Mesenchymal stem cell (in vitro differentiated cells and primary cell): Measurements from ENCODE around the gene CNTRL.
A peak's percentile ranks its signal among the peaks of the same experiment; 100 is the strongest.

Source experiments
- DNase-seq: peaks from one replicate; pipeline ENCODE4 v3.0.0-alpha.2; 2013
- H2AFZ ChIP-seq: one replicate; pipeline ENCODE4 v1.6.1; 2013; ENCODE audit warnings: low read depth, mild to moderate bottlenecking, control low read depth, inconsistent platforms, low read length, moderate library complexity
- H2AK5ac ChIP-seq: 2 replicates; pipeline ENCODE4 v1.6.1; 2013; ENCODE audit warnings: low read length, moderate library complexity, mild to moderate bottlenecking, inconsistent platforms; ENCODE audit not compliant: severe bottlenecking
- H2BK120ac ChIP-seq: one replicate; pipeline ENCODE4 v1.6.1; 2013; ENCODE audit warnings: low read depth, mild to moderate bottlenecking, inconsistent platforms, low read length, moderate library complexity
- H2BK12ac ChIP-seq, 2 experiments: one replicate each; pipeline ENCODE4 v1.6.1; 2013; ENCODE audit warnings: inconsistent platforms in 2 of 2, low read length in 2 of 2, mild to moderate bottlenecking in 2 of 2, moderate library complexity in 2 of 2, control low read depth in 1 of 2
- H2BK15ac ChIP-seq: one replicate; pipeline ENCODE4 v1.6.1; 2013; ENCODE audit warnings: mild to moderate bottlenecking, low read depth, inconsistent platforms; ENCODE audit not compliant: poor library complexity, severe bottlenecking
- H2BK5ac ChIP-seq: 2 replicates; pipeline ENCODE4 v1.6.1; 2013; ENCODE audit warnings: low read depth, mild to moderate bottlenecking, low read length, control low read depth, inconsistent platforms; ENCODE audit not compliant: poor library complexity, severe bottlenecking
- H3K14ac ChIP-seq, 2 experiments: one replicate each; pipeline ENCODE4 v1.6.1; 2013; ENCODE audit warnings: inconsistent platforms in 2 of 2, low read length in 2 of 2, control low read depth in 1 of 2, mild to moderate bottlenecking in 1 of 2, moderate library complexity in 1 of 2
- H3K18ac ChIP-seq, 2 experiments: one replicate each; pipeline ENCODE4 v1.6.1; 2013; ENCODE audit warnings: inconsistent platforms in 2 of 2, low read length in 2 of 2, control low read depth in 1 of 2, low read depth in 1 of 2, mild to moderate bottlenecking in 1 of 2
- H3K23ac ChIP-seq, 2 experiments: one replicate each; pipeline ENCODE4 v1.6.1; 2013; ENCODE audit warnings: inconsistent platforms in 2 of 2, low read length in 2 of 2, mild to moderate bottlenecking in 2 of 2, moderate library complexity in 2 of 2, control low read depth in 1 of 2
- H3K27ac ChIP-seq: 2 replicates; pipeline ENCODE4 v1.5.1; 2013; ENCODE audit warnings: mild to moderate bottlenecking, moderate library complexity, low read length, control low read depth, inconsistent platforms; ENCODE audit not compliant: poor library complexity, severe bottlenecking
- H3K27me3 ChIP-seq, 2 experiments: 2 replicates each; pipeline versions ENCODE4 v1.6.1 to v1.7.0; 2013; ENCODE audit warnings: low read length in 2 of 2, mild to moderate bottlenecking in 2 of 2, moderate library complexity in 2 of 2, control low read depth in 1 of 2, inconsistent platforms in 1 of 2; ENCODE audit not compliant: control insufficient read depth in 1 of 2, insufficient read depth in 1 of 2
- H3K36me3 ChIP-seq, 2 experiments: 2 replicates each; pipeline versions ENCODE4 v1.6.1 to v1.7.0; 2013; ENCODE audit warnings: low read length in 2 of 2, control low read depth in 1 of 2, inconsistent platforms in 1 of 2, low read depth in 1 of 2, mild to moderate bottlenecking in 1 of 2; ENCODE audit not compliant: insufficient read depth in 2 of 2, control insufficient read depth in 1 of 2
- H3K4ac ChIP-seq, 2 experiments: one replicate each; pipeline ENCODE4 v1.6.1; 2013; ENCODE audit warnings: inconsistent platforms in 2 of 2, low read length in 2 of 2, mild to moderate bottlenecking in 2 of 2, moderate library complexity in 2 of 2, control low read depth in 1 of 2, low read depth in 1 of 2
- H3K4me1 ChIP-seq: 2 replicates; pipeline ENCODE4 v1.6.1; 2013; ENCODE audit warnings: low read depth, low read length, control low read depth; ENCODE audit not compliant: control insufficient read depth, insufficient read depth
- H3K4me2 ChIP-seq: 2 replicates; pipeline ENCODE4 v1.6.1; 2013; ENCODE audit warnings: low read length, mild to moderate bottlenecking, inconsistent platforms; ENCODE audit not compliant: poor library complexity, severe bottlenecking
- H3K4me3 ChIP-seq, 2 experiments: 2 replicates each; pipeline versions ENCODE4 v1.5.1 to v1.7.0; 2013; ENCODE audit warnings: low read length in 2 of 2, mild to moderate bottlenecking in 2 of 2, control low read depth in 1 of 2, low read depth in 1 of 2; ENCODE audit not compliant: insufficient read depth in 1 of 2
- H3K79me1 ChIP-seq: replicated peaks from 2 replicates; pipeline ENCODE4 v1.6.1; 2013; ENCODE audit warnings: mild to moderate bottlenecking, control low read depth, low read length, inconsistent platforms; ENCODE audit not compliant: poor library complexity, severe bottlenecking
- H3K9ac ChIP-seq: 2 replicates; pipeline ENCODE4 v1.7.0; 2013; ENCODE audit warnings: mild to moderate bottlenecking, low read length, moderate library complexity
- H3K9me3 ChIP-seq: 2 replicates; pipeline ENCODE4 v1.7.0; 2013; ENCODE audit warnings: mild to moderate bottlenecking, low read length; ENCODE audit not compliant: control insufficient read depth
- H4K8ac ChIP-seq: one replicate; pipeline ENCODE4 v1.6.1; 2013; ENCODE audit warnings: inconsistent platforms, mild to moderate bottlenecking, low read length, moderate library complexity
- H4K91ac ChIP-seq: one replicate; pipeline ENCODE4 v1.6.1; 2013; ENCODE audit warnings: mild to moderate bottlenecking, low read length, inconsistent platforms
- WGBS: methylation state at CpG from one replicate; pipeline ENCODE4 v1.1.7; 2013; ENCODE audit warnings: mixed read lengths; 5-methylcytosine and 5-hydroxymethylcytosine counted together

Gene CNTRL

GRCh38 chr9:121059513-121059912 lies 15.2 kb upstream of the CNTRL start:
- Histone ChIP-seq H3K27ac (no peak overlapping the region), H3K27me3 (no peaks in the 10 kb centered on the region), H4K91ac (no peak overlapping the region), H3K4me3 (no peak overlapping the region), H3K9me3 (peaks cover 10% of the 10 kb centered on the region), H2AFZ (no peak overlapping the region), H2BK5ac (no peak overlapping the region), H3K18ac (no peak overlapping the region), H2AK5ac (no peak overlapping the region), H2BK120ac (no peak overlapping the region), H2BK15ac (no peak overlapping the region), H3K23ac (no peak overlapping the region), H3K79me1 (no peaks in the 10 kb centered on the region), H4K8ac (no peak overlapping the region), H3K4ac (no peak overlapping the region), H3K14ac (no peak overlapping the region), H3K36me3 (peaks cover 0 to 5% of the 10 kb centered on the region in 2 experiments), H3K9ac (no peak overlapping the region), H2BK12ac (no peak overlapping the region), H3K4me1 (no peaks in the 10 kb centered on the region), H3K4me2 (no peak overlapping the region)
- no peak for DNase-seq
- WGBS = 94% methylated on average over 6 of the region's 6 CpGs

- Histone ChIP-seq H4K91ac (no peak overlapping the region), H2AK5ac (no peak overlapping the region), H3K4me2 (no peak overlapping the region), H2BK120ac (no peak overlapping the region), H3K4me3 (peak overlapping the region in 1 of 2 experiments; percentile 20), H2BK5ac (no peak overlapping the region), H3K9ac (peak overlapping the region; percentile 68), H4K8ac (no peak overlapping the region), H3K4me1 (no peaks in the 10 kb centered on the region), H3K18ac (no peak overlapping the region), H3K79me1 (no peaks in the 10 kb centered on the region), H3K9me3 (peaks cover 10% of the 10 kb centered on the region), H3K27me3 (no peaks in the 10 kb centered on the region), H2BK12ac (no peak overlapping the region), H3K14ac (no peak overlapping the region), H3K4ac (no peak overlapping the region), H2AFZ (no peak overlapping the region), H3K23ac (no peak overlapping the region), H2BK15ac (no peak overlapping the region), H3K36me3 (no peaks in the 10 kb centered on the region), H3K27ac (no peak overlapping the region)
- peak; percentile 71 for DNase-seq
- 4% methylated on average over 4 of the region's 6 CpGs for WGBS
Measured at GRCh38 chr9:121059998-121060636, 14.6 kb upstream of the CNTRL start.

- Histone ChIP-seq H3K4me3 (no peak overlapping the region), H3K4me2 (no peak overlapping the region), H2BK5ac (no peak overlapping the region), H3K14ac (no peak overlapping the region), H3K9me3 (no peaks in the 10 kb centered on the region), H3K9ac (no peak overlapping the region), H2BK120ac (no peak overlapping the region), H2AFZ (no peak overlapping the region), H4K8ac (no peak overlapping the region), H3K36me3 (no peaks in the 10 kb centered on the region), H2BK12ac (no peak overlapping the region), H3K4me1 (peaks cover 2% of the 10 kb centered on the region), H3K18ac (no peak overlapping the region), H2BK15ac (no peak overlapping the region), H3K27ac (no peak overlapping the region), H3K23ac (no peak overlapping the region), H3K79me1 (peaks cover 3% of the 10 kb centered on the region), H2AK5ac (no peak overlapping the region), H3K4ac (no peak overlapping the region), H4K91ac (no peak overlapping the region), H3K27me3 (no peaks in the 10 kb centered on the region)
- no peak for DNase-seq
- 100% methylated on average over 1 of the region's 1 CpG for WGBS
Measured at GRCh38 chr9:121066850-121067249, 7.9 kb upstream of the CNTRL start.

GRCh38 chr9:121067640-121068039 lies 7.1 kb upstream of the CNTRL start:
- Histone ChIP-seq H3K18ac (no peak overlapping the region), H3K23ac (no peak overlapping the region), H3K79me1 (peaks cover 3% of the 10 kb centered on the region), H4K8ac (no peak overlapping the region), H2AFZ (no peak overlapping the region), H3K14ac (no peak overlapping the region), H2BK15ac (no peak overlapping the region), H2BK120ac (no peak overlapping the region), H3K4me1 (peaks cover 2% of the 10 kb centered on the region), H2AK5ac (no peak overlapping the region), H4K91ac (no peak overlapping the region), H3K4me2 (no peak overlapping the region), H3K27ac (no peak overlapping the region), H3K4me3 (no peak overlapping the region), H3K9me3 (no peaks in the 10 kb centered on the region), H2BK12ac (no peak overlapping the region), H3K36me3 (no peaks in the 10 kb centered on the region), H3K4ac (no peak overlapping the region), H2BK5ac (no peak overlapping the region), H3K9ac (no peak overlapping the region), H3K27me3 (no peaks in the 10 kb centered on the region)
- DNase-seq = no peak
- 40% methylated on average over 1 of the region's 2 CpGs for WGBS
